Activated CD8-positive, alpha-beta memory T cell treated with anti-CD3 and anti-CD28 coated beads for 24 hours (primary cell): Measurements from ENCODE around the gene ZCCHC12.
"Not testable (repeated sequence)": the region's sequence is repeated elsewhere in the genome, so short reads cannot be mapped to it uniquely, and the experiment has no call there.

Source experiments
- DNase-seq: peaks from one replicate; pipeline ENCODE4 v3.0.0-alpha.2; 2020

ZCCHC12 gene

DNA sequence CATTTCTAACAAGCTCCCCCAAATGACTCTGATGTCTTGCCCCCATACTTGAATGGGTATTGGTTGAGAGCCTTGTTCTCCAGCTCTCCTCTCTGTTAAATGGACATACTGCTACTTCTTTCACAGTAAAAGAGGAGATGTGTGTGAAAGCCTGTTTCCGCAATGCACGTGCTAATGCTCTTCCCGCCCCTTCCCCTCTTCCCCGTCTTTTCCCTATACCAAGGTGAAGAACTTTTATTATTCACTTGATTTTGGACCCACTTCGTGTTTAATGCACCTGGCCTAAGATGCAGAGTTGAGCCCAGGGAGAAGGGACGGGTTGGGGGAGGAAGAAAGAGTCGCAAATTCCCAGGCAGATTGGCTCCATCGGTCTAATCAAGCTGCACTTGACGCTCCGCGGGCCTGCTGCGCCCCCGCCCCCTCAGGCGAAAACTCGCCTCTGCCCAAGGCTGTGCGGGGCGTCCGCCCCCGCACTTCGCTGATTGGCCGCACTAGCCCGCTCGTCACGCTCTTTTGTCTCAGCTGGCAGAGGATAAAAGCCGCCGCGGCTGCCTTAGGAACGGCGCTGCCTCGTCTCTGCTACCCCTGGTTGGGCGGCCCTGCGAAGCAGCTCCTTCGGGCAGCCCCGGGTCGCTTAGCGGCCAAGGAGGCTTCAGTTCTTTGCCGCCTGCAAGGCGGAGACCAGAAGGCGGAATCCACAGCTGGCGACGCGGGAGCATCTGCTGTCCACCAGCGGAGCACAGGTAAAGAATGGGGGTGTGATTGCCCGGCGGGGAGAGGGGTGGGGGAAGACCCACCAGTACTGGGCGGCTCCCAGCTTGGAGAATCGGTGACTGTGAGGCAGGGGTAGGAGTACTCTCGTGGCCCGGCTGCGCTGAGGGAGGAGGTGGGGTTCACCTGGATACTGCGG lies at the start of gene ZCCHC12:
Gene ZCCHC12, plus strand, starts transcription at position 562 of the 910 bp plus-strand sequence. CDS start 1,421 bp downstream, outside the sequence.
- DNase-seq, result peak; percentile 67

DNA sequence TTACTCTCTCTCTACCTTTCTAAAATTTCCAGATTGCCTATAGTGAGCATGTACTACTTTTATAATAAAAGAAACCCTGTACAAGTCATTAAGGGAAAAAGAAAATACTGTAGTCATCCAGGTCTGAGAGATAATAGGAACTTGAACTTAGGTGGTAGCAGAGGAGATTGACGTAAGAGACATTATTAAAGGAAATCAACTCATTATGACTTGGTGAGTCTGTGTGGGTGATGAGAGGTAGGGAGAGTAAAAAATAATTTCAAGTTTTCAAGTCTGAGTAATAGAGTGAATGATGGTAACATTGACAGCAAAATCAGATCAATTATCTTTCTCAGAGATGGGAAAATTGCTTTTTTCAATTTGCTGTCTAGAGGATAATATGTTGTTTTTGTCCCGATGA lies 44.0 kb upstream of the ZCCHC12 start:
- no peak for DNase-seq

DNA sequence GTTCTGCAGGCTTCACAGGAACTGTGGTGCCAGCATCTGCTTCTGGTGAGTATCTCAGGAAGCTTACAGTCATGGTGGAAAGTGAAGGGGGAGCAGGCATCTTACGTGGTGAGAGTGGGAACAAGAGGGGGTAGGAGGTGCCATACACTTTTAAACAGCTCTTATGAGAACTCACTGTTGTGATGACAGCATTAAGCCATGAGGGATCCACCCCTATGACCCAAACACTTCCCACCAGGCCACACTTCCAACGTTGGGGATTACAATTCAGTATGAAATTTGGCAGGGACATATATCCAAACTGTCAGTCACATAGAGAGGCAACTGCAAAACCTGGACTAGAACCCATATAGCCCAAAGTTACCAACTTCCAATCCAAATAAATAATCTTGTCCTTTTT lies 43.1 kb upstream of the ZCCHC12 start:
- DNase-seq, result no peak

DNA sequence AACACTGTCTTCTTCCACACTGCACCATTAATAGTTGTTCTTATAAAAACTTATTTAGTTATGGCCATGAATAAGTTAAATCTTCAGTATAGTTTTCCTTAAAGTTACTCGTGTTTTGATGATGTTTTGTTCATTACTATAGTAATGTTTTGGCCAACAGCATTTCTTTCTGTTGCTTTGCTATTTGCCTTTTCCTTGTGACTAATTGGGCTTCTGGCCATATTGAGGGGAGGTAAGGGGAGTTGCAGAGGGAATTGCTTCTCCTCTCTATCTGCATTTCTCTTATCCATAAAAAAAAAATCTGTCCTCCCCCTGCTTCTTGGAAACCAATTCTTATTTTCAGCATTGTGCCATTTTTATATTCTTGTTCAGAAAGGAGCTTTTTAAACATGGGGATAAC lies 42.7 kb upstream of the ZCCHC12 start:
- DNase-seq, result no peak

DNA sequence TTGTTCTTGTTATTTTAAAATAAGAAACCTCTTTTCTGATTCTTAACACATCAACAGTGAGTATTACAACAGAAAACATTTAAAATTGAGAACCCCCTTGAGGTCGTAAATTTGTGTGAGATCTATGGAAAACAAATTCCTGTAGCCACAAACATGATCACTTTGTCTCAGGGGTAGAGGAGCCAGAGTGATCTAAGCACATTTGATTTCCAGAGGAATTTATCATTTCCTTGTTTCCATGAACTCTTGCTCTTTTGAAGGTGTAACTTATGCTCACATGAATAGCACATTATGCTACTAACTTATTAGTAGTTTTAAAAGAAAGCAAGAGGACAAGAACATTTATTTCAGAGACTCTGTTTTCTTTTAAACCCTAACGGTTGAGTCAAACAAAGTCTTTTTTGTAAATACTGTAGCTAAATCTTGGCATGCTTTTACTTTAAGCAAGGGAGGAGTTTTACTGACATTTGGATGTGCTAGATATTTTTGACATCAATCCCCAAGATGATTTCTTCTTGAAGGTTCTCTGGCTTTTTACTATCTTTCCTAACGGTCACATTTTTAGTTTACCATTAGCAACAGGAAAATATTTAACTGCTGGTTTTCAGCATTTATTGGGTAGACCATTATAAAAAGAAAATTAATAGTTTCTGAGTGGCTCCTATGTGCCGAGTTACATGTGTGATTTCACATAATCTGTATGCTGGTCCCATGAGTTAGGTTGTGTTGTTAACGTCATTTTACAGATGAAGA lies 27.9 kb upstream of the ZCCHC12 start:
- DNase-seq, result no peak

DNA sequence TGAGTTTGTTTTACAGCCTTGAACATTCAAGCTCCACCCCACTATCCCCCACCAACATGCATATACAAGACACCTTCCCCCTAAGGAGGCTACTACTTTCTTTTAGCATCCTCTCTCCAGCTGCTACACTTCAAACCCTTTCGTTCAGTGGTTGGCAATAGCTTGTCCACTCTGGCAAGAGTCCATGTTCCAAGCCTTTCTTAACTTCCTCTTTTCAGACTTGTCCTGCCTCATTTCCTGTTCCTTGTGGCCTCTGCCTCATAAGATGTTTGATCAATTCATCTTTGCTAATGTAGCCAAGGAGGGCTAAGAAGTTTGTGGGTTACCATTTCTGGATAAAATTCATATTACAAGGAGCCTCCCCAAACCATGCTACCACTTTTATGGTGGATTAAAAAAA lies 20.8 kb upstream of the ZCCHC12 start:
- DNase-seq, result no peak

DNA sequence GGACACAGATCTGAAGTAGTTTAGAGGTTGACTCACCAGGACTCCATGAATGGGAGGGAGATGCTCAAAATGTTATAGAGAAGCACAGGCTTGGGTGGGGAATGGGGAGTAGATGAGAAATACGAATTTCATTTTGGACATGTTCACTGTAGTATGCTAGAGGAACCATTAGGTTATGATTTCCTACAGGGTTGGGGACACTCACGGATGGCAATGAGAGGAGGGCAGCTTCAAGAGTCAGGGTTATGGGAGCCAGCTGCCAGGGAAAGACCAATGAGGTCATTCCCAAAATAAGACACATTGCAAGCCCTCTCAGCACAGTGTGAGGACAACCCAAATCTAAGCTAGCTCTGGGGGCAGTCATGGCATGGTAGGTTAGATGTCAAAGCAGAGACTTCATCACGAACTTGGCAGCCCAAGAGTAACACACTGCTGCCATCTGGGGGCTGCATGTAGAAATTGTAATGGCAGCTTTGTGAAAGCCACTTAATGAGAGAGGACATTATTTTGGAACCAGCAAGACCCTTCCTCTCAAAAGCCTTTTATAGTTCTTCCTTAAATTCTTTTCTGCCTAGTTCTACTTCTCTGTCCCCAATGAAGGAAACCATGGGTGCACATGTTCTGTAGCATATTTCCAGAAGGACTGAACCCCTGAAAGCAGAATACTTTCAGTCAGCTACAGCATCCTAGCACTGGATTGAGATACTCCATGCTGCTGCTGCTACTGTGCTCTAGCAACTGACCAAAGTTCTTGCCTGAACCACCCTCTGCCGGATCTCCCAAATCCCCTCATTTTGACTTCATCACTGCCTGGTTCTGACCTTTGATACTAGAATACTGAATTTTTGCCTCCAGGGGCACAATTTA lies 16.2 kb upstream of the ZCCHC12 start:
- DNase-seq, result peak; percentile 62

DNA sequence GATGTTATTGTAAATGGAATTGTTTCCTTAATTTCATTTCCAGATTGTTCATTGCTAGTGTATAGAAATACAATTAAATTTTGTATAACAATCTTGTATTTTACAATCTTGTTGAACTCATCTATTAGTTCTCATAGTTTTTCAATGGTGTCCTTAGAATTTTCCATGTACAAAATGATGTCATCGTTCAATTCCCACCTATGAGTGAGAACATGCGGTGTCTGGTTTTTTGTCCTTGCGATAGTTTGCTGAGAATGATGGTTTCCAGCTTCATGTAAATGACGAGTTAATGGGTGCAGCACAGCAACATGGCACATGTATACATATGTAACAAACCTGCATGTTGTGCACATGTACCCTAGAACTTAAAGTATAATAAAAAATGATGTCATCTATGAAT lies 6.4 kb upstream of the ZCCHC12 start:
- not testable (repeated sequence) for DNase-seq

DNA sequence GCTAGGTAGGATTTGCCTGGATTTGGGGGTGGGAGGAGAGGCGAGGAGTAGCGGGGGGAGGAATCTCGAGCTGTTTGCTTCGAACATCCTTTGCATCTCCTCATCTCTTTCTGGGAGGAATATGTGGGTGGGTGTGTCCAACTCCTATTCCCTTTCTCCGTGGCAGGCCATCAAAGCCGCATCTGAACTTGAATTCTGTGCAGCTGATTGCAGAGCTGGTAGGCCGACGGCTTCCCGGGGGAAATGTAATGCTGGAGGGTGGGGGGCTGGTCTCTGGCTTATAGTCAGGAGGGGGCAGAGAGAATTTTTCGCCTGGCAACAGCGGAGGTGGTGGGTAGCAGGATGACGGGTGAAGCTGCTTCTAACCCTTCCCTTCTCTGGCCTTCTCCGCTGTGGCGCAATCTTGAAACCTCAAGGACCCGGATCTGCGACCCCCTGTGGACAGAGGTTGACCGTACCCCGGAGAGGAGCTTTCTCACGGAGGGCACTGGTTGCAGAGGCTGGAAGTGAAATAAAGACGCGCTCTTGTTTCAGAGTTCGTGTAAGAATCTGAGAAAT lies 628 bp downstream of the ZCCHC12 start:
- DNase-seq, result no peak

DNA sequence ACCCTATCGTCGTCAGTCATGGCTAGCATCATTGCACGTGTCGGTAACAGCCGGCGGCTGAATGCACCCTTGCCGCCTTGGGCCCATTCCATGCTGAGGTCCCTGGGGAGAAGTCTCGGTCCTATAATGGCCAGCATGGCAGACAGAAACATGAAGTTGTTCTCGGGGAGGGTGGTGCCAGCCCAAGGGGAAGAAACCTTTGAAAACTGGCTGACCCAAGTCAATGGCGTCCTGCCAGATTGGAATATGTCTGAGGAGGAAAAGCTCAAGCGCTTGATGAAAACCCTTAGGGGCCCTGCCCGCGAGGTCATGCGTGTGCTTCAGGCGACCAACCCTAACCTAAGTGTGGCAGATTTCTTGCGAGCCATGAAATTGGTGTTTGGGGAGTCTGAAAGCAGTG lies 1.6 kb downstream of the ZCCHC12 start:
- no peak for DNase-seq

DNA sequence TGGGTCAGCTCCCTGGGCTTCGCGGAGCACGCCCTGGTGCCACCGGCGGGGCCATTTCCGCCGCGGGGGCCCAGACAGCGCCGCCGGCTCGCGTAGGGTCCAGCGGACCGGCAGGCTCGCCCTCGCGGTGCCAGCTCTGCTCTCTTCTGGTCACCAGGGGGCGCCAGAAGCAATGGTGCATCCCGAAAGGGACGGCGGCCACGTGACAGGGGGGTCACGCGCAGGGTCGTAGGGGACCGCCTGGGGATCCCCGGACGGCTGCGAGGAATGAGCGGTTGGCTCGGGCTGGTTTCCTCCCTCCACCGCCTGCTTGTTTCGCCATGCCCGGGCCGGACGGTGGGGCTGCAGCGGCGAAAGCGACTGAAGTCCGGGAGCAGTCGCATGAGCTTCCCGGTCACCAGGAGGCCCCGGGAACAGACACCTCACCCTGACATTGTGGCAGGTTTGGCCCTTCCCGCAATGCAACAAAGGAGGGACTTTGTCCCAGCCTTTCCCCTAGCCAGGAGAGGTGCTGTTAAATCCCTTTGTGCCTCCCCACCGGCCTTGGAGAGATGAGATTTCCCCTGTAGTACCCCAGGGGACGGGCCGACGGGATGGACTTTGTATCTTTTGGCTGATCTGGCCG lies 15.8 kb downstream of the ZCCHC12 start:
- peak; percentile 86 for DNase-seq

DNA sequence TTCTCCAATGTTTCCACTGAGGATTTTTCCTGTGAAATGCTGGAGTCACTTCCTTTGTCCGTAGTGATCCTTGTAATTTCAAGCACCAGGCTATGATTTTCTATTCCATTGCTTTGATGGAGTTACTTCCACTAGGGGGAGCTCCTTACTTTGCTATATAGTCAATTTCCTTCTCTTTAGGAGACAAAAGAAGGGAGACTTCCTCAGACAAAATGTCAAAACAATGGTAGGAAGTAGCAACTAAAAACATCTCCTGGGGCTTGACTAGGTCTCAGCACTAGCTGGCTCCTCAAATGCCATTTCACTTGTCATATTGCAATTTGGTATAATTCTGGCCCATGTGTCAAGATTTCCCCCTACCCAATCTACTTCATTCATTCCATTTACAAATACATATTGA lies 24.1 kb downstream of the ZCCHC12 start:
- DNase-seq, result no peak

DNA sequence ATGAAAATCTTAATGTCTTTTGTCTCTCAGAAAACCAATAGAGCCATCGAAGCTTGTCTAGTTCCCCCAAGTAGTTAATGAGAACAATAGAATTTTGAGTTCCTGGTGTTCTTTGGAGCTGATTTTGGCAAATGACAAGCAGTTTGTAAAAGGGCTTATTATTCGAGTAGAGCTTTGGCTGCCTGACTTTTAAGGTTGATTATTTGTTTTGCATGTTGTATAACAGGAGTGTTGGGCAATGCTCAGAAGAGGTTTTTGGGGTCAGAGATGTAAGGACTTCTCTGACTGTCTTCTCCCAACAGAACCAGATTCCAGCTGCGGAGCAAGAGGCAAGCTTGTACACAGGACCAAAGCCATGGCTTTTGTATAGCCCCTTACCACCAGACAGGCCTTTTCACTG lies 30.0 kb downstream of the ZCCHC12 start:
- no peak for DNase-seq

DNA sequence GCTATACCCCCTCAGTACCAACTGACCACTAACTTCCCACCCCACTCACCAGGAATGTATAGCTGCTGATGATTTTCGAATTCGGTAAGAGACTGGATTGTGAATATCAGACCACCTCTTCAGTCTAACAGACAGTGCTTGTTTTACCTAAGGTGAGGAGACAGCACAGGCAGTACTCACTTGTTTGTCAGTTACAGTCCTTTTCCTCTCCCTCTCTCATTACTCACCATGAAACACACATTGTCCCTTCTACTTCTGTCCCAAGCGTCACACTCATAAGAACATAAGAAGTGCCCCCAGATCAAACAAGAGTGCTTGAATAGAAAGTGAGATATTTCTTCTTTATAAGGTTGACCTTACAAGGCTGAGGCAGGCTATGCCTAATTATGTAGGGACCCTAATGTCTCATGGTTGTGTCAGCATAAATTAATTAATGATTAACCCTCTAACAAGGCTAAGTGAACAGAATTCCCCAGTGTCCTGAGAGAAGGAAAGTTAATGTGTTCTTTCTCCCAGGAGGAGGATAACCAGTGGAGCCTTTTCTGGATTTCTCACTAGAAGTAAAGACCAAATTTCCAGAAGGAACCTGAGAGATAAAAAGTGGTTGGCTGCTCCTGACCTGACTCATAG lies 32.2 kb downstream of the ZCCHC12 start:
- DNase-seq, result no peak

DNA sequence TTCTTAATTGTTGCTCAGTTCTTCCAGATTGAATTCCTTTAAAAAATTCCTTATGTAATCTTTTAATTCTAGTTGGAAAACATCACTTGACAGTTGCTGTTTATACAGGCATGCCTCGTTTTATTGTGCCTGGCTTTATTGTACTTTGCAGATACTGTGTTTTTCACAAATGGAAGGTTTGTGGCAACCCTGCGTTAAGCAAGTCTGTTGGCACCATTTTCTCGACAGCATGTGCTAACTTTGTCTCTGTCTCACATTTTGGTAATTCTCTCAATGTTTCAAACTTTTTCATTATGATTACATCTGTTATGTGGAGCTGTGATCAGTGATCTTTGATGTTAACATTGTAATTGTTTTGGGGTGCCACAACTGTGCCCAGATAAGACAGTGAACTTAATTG lies 33.4 kb downstream of the ZCCHC12 start:
- DNase-seq, result no peak

DNA sequence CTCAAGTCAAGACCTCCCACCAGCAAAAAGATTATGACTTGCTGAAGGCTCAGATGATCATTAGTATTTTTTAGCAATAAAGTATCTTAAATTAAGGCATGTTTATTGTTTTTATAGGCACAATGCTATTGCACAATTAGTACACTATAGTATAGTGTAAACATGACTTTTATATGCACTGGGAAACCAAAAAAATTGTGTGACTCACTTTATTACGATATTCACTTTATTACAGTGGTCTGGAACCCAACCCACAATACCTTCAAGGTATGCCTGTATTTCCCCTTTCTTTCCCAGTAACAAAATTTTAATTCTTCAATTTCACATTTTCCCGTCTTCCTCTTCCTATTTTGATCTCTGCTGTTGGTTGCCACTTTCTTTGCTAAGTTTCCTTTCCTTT lies 37.7 kb downstream of the ZCCHC12 start:
- no peak for DNase-seq

DNA sequence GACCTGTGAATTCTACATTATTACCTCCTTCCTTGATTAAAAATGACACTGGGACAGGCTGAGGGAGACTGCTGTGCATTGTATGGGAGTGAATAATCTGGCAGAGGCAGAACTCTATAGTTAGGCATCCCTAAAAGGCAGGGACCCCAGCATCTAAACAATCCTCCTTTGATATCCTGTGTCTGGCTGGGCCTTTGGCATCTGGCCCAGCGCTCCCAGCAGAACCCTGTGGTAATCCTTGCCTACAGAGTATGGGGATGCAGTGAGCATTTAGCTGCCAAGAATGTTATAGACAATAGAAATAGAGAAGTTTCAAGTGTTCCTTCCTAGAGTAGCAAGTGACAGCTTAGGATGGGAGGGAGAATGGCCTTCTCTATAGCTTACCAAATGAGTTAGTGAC lies 38.5 kb downstream of the ZCCHC12 start:
- no peak for DNase-seq

DNA sequence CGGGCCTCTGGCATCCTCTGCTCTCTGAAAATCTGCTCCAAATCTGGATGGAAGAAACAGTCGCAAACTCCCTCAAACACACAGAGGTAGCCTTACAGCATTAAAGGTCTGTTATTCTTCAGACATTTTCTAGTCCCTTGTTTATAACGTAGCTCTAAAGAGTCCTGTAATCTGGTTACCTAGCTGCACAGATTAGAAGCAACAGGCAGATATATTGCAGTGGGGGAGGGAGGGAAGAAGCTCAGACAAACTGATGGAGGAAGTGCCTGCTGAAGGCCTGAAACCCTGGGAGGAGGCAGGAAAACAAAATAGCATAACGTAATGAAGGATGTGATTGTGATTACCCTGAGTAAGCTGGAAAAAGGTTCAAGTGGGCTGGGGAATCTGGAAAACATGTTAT lies 39.4 kb downstream of the ZCCHC12 start:
- DNase-seq, result no peak

DNA sequence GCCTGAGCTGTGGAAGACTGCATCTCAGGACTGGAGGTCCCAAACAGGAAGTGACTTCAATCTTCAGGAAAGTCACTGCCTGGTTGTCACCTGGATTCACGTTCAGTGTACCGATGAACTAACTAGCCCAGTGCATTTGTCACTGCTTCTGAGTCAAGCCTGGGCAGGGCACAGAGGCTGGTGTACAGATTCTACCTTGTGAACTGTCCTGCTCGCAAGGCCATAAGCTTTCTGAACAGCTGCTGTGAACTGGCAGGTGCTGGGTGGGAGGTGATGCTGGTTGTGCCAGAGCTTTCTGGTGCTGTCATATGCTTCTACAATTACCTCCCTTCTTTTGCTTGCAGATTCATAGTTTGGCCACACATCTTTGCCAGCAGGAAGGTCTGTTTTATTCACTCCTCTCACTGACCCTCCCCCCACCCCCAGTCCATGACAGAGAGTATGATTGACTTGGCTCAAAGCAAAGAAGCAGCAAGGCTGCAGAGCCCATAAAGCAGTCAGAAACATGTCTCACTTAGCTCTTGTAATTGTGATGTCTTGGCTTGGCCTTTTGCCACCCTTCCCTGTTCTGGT lies 40.5 kb downstream of the ZCCHC12 start:
- DNase-seq, result no peak

DNA sequence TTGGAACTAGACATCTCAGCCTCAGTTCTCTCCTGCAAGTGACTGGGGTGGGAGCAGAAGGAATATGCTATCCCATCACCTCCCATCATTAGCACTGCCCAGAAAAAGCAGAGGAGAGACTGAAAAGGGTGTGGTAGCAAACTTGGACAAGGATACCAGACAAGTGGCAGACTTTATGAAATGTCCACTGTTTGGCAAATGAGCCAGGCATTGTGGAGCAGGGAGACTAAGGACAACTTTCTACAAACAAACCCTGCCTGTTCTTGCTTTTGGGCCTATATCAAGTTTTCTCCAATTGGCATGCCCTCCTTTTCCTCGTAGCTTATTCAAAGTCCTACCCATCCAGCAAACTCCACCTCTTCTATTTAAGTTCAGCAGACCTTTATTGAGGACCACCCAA lies 41.6 kb downstream of the ZCCHC12 start:
- DNase-seq, result no peak

DNA sequence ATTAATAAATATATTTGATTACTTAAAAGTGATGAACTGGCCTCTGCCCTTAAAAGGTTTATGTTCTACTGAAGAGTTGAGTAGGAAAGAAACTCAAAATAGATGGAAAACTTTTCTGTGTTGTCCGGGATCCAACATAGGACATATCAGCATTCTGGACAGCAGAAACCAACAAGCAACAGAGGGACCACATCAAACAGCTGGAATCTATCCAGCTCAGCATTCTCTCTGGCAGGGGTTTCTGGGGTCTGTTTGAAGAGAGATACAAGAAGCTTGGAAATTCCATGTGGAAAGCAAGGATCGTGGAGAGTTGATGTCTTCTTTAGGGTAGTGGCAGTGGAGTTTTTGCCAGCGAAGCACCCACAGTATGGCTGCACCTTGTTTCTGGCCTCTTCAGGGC lies 43.6 kb downstream of the ZCCHC12 start:
- no peak for DNase-seq
